ENCODE results near the gene DUSP2. TPM values are rescaled to one million over a fixed set of nuclear protein-coding genes. Genes with fewer than 3 reads are reported as not detected.

Gene DUSP2
- total and polyA plus RNA-seq, 9 of the 15 experiments (the other 6 are each of a cell fraction or from before 2014, with no cell fraction given), result 0.04 to 0.18 TPM; not detected in 7

DNA sequence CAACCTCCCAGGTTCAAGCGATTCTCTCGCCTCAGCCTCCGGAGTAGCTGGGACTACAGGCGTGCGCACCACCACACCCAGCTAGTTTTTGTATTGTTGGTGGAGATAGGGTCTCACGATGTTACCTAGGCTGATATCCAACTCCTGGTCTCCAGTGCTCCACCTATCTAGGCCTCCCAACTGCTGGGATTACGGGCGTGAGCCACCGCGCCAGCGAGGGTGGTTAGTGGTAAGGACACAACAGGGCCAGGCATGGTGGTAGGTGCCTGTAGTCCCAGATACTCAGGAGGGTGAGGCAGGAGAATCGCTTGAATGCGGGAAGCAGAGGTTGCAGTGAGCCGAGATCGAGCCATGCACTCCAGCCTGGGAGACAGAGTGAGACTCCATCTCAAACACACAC is 26.6 kb upstream of the DUSP2 start:
- peak overlapping the region in 1 of 2 experiments; percentile 72; a peak in 1 of 4 replicates for H3K9ac ChIP-seq (ENCODE audit: insufficient read depth in 1 of 2, low read depth in 2 of 2, low read length in 2 of 2)
- peak overlapping the region; percentile 14 for H3K4me2 ChIP-seq (ENCODE audit: insufficient read depth, low read length)
- peaks cover 4 to 6% of the 10 kb centered on the region in 2 experiments; a peak in 4 of 5 replicates for H3K4me1 ChIP-seq (replicated peaks in 1 of 2; ENCODE audit: control insufficient read depth in 2 of 2, insufficient read depth in 2 of 2, low read length in 2 of 2)
- CTCF ChIA-PET (ENCODE audit: low intra/inter-chr PET ratio), result no interaction called here
- peaks cover 0 to 1% of the 10 kb centered on the region in 2 experiments; a peak in 1 of 5 replicates for H3K27me3 ChIP-seq (ENCODE audit: control insufficient read depth in 2 of 2, insufficient read depth in 2 of 2, low read length in 2 of 2)
- no peaks in the 10 kb centered on the region for H4K20me1 ChIP-seq (replicated peaks; ENCODE audit: control insufficient read depth, insufficient read depth, low read length)
- H2AFZ ChIP-seq (ENCODE audit: low read depth, low read length), result peak overlapping the region; percentile 80
- H3K9me1 ChIP-seq (ENCODE audit: control insufficient read depth, insufficient read depth, low read length), result no peaks in the 10 kb centered on the region
- in situ Hi-C loops (cut with MboI), result no loop called here
- no peak overlapping the region for H3K4me3 ChIP-seq
- peak; percentile 76 for FAIRE-seq
- no peak for DNase-seq (ENCODE audit: extremely low read depth in 1 of 4, low spot score in 3 of 4)
- peaks cover 4% of the 10 kb centered on the region; the same call in 1 of the 2 replicates for H3K9me3 ChIP-seq (replicated peaks; ENCODE audit: control insufficient read depth, insufficient read depth, low read depth, low read length)
- no peak overlapping the region; the same call in 2 of the 3 replicates for H3K27ac ChIP-seq (ENCODE audit: extremely low read depth, low read depth, low read length)
- no TSS peak for BruUV-seq (replicated peaks)
- no peaks in the 10 kb centered on the region for H3K36me3 ChIP-seq (ENCODE audit: control insufficient read depth, insufficient read depth, low read length)
- intact Hi-C loops (cut with micrococcal nuclease), result no loop called here
- 55% methylated on average over 15 of the region's 15 CpGs for WGBS (ENCODE audit: insufficient coverage, low coverage, missing lambda C conversion rate)
- H3K79me2 ChIP-seq (ENCODE audit: control insufficient read depth, insufficient read depth, low read length), result no peaks in the 10 kb centered on the region
- POLR2A ChIA-PET, result no interaction called here
- ATAC-seq, result no peak; the same call in 1 of the 3 replicates
- TF ChIP-seq ZFP36 (IDR thresholded peaks at IDR 0.05; ENCODE audit: low read depth, low read length, partially characterized antibody), result no peak
- no peak for TF ChIP-seq HIVEP1 (CRISPR knock-in tag; IDR thresholded peaks at IDR 0.05)
- TF ChIP-seq, protein P1, sequence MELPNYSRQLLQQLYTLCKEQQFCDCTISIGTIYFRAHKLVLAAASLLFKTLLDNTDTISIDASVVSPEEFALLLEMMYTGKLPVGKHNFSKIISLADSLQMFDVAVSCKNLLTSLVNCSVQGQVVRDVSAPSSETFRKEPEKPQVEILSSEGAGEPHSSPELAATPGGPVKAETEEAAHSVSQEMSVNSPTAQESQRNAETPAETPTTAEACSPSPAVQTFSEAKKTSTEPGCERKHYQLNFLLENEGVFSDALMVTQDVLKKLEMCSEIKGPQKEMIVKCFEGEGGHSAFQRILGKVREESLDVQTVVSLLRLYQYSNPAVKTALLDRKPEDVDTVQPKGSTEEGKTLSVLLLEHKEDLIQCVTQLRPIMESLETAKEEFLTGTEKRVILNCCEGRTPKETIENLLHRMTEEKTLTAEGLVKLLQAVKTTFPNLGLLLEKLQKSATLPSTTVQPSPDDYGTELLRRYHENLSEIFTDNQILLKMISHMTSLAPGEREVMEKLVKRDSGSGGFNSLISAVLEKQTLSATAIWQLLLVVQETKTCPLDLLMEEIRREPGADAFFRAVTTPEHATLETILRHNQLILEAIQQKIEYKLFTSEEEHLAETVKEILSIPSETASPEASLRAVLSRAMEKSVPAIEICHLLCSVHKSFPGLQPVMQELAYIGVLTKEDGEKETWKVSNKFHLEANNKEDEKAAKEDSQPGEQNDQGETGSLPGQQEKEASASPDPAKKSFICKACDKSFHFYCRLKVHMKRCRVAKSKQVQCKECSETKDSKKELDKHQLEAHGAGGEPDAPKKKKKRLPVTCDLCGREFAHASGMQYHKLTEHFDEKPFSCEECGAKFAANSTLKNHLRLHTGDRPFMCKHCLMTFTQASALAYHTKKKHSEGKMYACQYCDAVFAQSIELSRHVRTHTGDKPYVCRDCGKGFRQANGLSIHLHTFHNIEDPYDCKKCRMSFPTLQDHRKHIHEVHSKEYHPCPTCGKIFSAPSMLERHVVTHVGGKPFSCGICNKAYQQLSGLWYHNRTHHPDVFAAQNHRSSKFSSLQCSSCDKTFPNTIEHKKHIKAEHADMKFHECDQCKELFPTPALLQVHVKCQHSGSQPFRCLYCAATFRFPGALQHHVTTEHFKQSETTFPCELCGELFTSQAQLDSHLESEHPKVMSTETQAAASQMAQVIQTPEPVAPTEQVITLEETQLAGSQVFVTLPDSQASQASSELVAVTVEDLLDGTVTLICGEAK (IDR thresholded peaks at IDR 0.05), result no peak
- TF ChIP-seq, protein P1 (CRISPR knock-in tag; IDR thresholded peaks at IDR 0.05), result no peak
- no peak for TF ChIP-seq PYGO2 (tag; IDR thresholded peaks at IDR 0.05)
- TF ChIP-seq ZNF324 (CRISPR knock-in tag; IDR thresholded peaks at IDR 0.05), result no peak
- no peak for TF ChIP-seq CEBPG (CRISPR knock-in tag; IDR thresholded peaks at IDR 0.05)
- no peak for TF ChIP-seq CEBPG (tag; conservative IDR thresholded peaks at IDR 0.05 in 1 of 2, IDR thresholded peaks at IDR 0.05 in 1 of 2)
- no peak for TF ChIP-seq SMAD1 (IDR thresholded peaks at IDR 0.05; ENCODE audit: low read depth, low read length, partially characterized antibody)
- no peak for TF ChIP-seq ZNF408 (CRISPR knock-in tag; IDR thresholded peaks at IDR 0.05; ENCODE audit: low read depth)
- no peak for TF ChIP-seq ZC3H4 (CRISPR knock-in tag; IDR thresholded peaks at IDR 0.05; ENCODE audit: borderline replicate concordance)
- TF ChIP-seq, protein P2, sequence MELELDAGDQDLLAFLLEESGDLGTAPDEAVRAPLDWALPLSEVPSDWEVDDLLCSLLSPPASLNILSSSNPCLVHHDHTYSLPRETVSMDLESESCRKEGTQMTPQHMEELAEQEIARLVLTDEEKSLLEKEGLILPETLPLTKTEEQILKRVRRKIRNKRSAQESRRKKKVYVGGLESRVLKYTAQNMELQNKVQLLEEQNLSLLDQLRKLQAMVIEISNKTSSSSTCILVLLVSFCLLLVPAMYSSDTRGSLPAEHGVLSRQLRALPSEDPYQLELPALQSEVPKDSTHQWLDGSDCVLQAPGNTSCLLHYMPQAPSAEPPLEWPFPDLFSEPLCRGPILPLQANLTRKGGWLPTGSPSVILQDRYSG (tag; conservative IDR thresholded peaks at IDR 0.05; ENCODE audit: low read depth), result no peak

All from K562 (cell line).